Keratinocyte (primary cell): Measurements from ENCODE around the gene CMTM8. TPM values are rescaled to one million over a fixed set of nuclear protein-coding genes. Genes with fewer than 3 reads are reported as not detected.

Experiments
- DNase-seq: peaks from one replicate; pipeline ENCODE4 v3.0.0-alpha.2; 2011; ENCODE audit warnings: low read depth, missing footprints, low spot score
- FAIRE-seq: peaks from 2 replicates; lab custom pipeline; 2011; peaks lifted over from hg19 to GRCh38; lab: Jason Lieb, UNC
- H2AFZ ChIP-seq: 2 replicates; pipeline ENCODE4 v1.6.0; 2012; ENCODE audit warnings: low read length, control low read depth, inconsistent platforms; ENCODE audit not compliant: control insufficient read depth
- H3K27ac ChIP-seq: 2 replicates; pipeline ENCODE4 v1.5.1; 2011; ENCODE audit warnings: low read length; ENCODE audit not compliant: control insufficient read depth, insufficient read depth
- H3K27me3 ChIP-seq: 3 replicates; pipeline ENCODE4 v1.6.0; 2011; ENCODE audit warnings: low read length; ENCODE audit not compliant: control insufficient read depth, insufficient read depth; ENCODE audit errors: extremely low read depth
- H3K36me3 ChIP-seq, 2 experiments: 2 replicates in 1 of 2; 3 replicates in 1 of 2; pipeline ENCODE4 v1.5.1; 2011; ENCODE audit warnings: low read length in 2 of 2, mild to moderate bottlenecking in 1 of 2; ENCODE audit not compliant: control insufficient read depth in 2 of 2, insufficient read depth in 2 of 2; ENCODE audit errors: extremely low read depth in 1 of 2
- H3K4me1 ChIP-seq: 3 replicates; pipeline ENCODE4 v1.5.1; 2011; ENCODE audit warnings: low read length; ENCODE audit not compliant: control insufficient read depth, insufficient read depth; ENCODE audit errors: extremely low read depth
- H3K4me2 ChIP-seq: 3 replicates; pipeline ENCODE4 v1.6.0; 2011; ENCODE audit warnings: low read depth, low read length; ENCODE audit not compliant: control insufficient read depth, insufficient read depth; ENCODE audit errors: extremely low read depth
- H3K4me3 ChIP-seq, 3 experiments: fragments of 200-600 bp in 1 of 3; sonication (generic) in 1 of 3; 2 replicates in 2 of 3; 3 replicates in 1 of 3; pipeline ENCODE4 v1.5.1; 2011 to 2016; ENCODE audit warnings: low read length in 3 of 3, mild to moderate bottlenecking in 3 of 3, control low read depth in 2 of 3, inconsistent platforms in 1 of 3, low read depth in 1 of 3, mixed read lengths in 1 of 3, mixed run types in 1 of 3, moderate library complexity in 1 of 3; ENCODE audit not compliant: control insufficient read depth in 2 of 3, insufficient read depth in 2 of 3; ENCODE audit errors: extremely low read depth in 1 of 3
- H3K79me2 ChIP-seq: 2 replicates; pipeline ENCODE4 v1.6.0; 2012; ENCODE audit warnings: low read length; ENCODE audit not compliant: control insufficient read depth, insufficient read depth
- H3K9ac ChIP-seq: 3 replicates; pipeline ENCODE4 v1.6.0; 2011; ENCODE audit warnings: low read length; ENCODE audit not compliant: control insufficient read depth, insufficient read depth; ENCODE audit errors: extremely low read depth
- H3K9me1 ChIP-seq: 3 replicates; pipeline ENCODE4 v1.6.0; 2011; ENCODE audit warnings: low read length; ENCODE audit not compliant: control insufficient read depth, insufficient read depth; ENCODE audit errors: extremely low read depth
- H3K9me3 ChIP-seq: 2 replicates; pipeline ENCODE4 v1.5.1; 2012; ENCODE audit warnings: low read depth, low read length; ENCODE audit not compliant: control insufficient read depth
- H4K20me1 ChIP-seq: 3 replicates; pipeline ENCODE4 v1.6.0; 2011; ENCODE audit warnings: low read length; ENCODE audit not compliant: control insufficient read depth, insufficient read depth; ENCODE audit errors: extremely low read depth
- CTCF ChIP-seq, 3 experiments: IDR thresholded peaks in 1 of 3; conservative IDR thresholded peaks in 1 of 3; optimal IDR thresholded peaks in 1 of 3; 2 replicates in 2 of 3; 3 replicates in 1 of 3; pipeline versions ENCODE3 to v1.5.1; 2011; ENCODE audit warnings: low read length in 3 of 3, mild to moderate bottlenecking in 3 of 3, moderate library complexity in 2 of 3, control low read depth in 1 of 3, inconsistent platforms in 1 of 3; ENCODE audit not compliant: insufficient read depth in 2 of 3; ENCODE audit errors: extremely low read depth in 1 of 3
- EZH2 ChIP-seq: IDR thresholded peaks from one replicate; pipeline ENCODE4 v1.6.1; 2012; ENCODE audit warnings: inconsistent platforms, mild to moderate bottlenecking, low read length, moderate library complexity
- dilution Hi-C: fragments of 300-500 bp; cut with MboI; formaldehyde crosslinking; loops from one replicate; pipeline ENCODE4 v1.7.0; 2020; ENCODE audit warnings: low sequenced_read_pairs; ENCODE audit not compliant: extremely low pct_ligation_motif_present
- polyA plus RNA-seq, 5 experiments: library from polyadenylated mRNA; depleted of rRNA in 3 of 5; stranded (reverse) in 3 of 5; stranded (forward) in 1 of 5; unstranded in 1 of 5; fragments of >200 nt; gene quantifications; 1 replicate in 1 of 5; 2 replicates in 3 of 5; 3 replicates in 1 of 5; pipeline versions ENCODE4 v1.2.1 to v1.2.3, GENCODE V29; 2011 to 2012; ENCODE audit warnings: missing spikeins in 2 of 5, low read depth in 1 of 5, low replicate concordance in 1 of 5

The CMTM8 gene
- polyA plus RNA-seq, 1 donor (not counting 4 experiments of a cell fraction or from before 2014, with no cell fraction given), result 1.6 TPM

DNA sequence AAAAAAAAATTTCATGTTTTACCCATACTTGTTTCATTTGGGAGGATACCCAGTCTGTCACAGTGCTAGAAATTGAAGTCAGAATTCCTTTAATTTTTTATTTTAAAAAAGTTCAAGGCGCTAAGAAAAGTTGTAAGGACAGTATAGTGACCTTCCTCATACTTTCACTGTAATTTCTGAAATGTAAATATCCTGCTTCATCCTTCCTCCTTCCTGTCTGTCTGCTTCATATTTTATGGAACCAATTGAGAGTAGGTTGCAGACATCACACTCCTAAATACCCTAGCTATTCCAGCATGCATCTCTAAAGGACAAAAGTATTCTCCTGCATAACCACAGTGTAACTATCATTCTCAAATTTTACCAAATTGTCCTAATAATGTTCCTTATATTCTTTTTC is 35.8 kb downstream of the CMTM8 start:
- FAIRE-seq, result no peak
- no peak overlapping the region for H3K4me3 ChIP-seq
- TF ChIP-seq EZH2, result no peak
- no peak for TF ChIP-seq CTCF (optimal IDR thresholded peaks at IDR 0.05 in 1 of 3, IDR thresholded peaks at IDR 0.05 in 1 of 3, conservative IDR thresholded peaks at IDR 0.05 in 1 of 3; ENCODE audit: extremely low read depth in 1 of 3, insufficient read depth in 2 of 3, low read length in 3 of 3)
- H3K27me3 ChIP-seq, result peaks cover 3% of the 10 kb centered on the region
- H4K20me1 ChIP-seq, result no peaks in the 10 kb centered on the region
- no peaks in the 10 kb centered on the region for H3K79me2 ChIP-seq
- dilution Hi-C loops, result no loop called here
- H3K9me1 ChIP-seq, result no peaks in the 10 kb centered on the region
- no peaks in the 10 kb centered on the region for H3K36me3 ChIP-seq
- no peak overlapping the region for H3K9ac ChIP-seq
- H3K9me3 ChIP-seq, result no peaks in the 10 kb centered on the region
- peaks cover 4% of the 10 kb centered on the region for H3K4me1 ChIP-seq
- no peak overlapping the region for H2AFZ ChIP-seq
- DNase-seq, result no peak
- H3K4me2 ChIP-seq, result no peak overlapping the region
- no peak overlapping the region for H3K27ac ChIP-seq

GRCh38 chr3:32275506-32275905 is 37.0 kb downstream of the CMTM8 start:
- Histone ChIP-seq H3K9me3 (no peaks in the 10 kb centered on the region), H3K79me2 (no peaks in the 10 kb centered on the region), H3K9ac (no peak overlapping the region), H3K4me2 (no peak overlapping the region), H3K27ac (no peak overlapping the region), H2AFZ (no peak overlapping the region), H3K9me1 (no peaks in the 10 kb centered on the region), H4K20me1 (no peaks in the 10 kb centered on the region), H3K36me3 (no peaks in the 10 kb centered on the region), H3K27me3 (peaks cover 3% of the 10 kb centered on the region), H3K4me3 (no peak overlapping the region), H3K4me1 (peaks cover 4% of the 10 kb centered on the region)
- DNase-seq (no peak), FAIRE-seq (no peak)
- TF ChIP-seq CTCF (optimal IDR thresholded peaks at IDR 0.05 in 1 of 3, IDR thresholded peaks at IDR 0.05 in 1 of 3, conservative IDR thresholded peaks at IDR 0.05 in 1 of 3; ENCODE audit: extremely low read depth in 1 of 3, insufficient read depth in 2 of 3, low read length in 3 of 3), result no peak
- no peak for TF ChIP-seq EZH2
- dilution Hi-C loops, result no loop called here
